ENCODE results near the gene B3GNT2. TPM values are rescaled to one million over a fixed set of nuclear protein-coding genes. Genes with fewer than 3 reads are reported as not detected.

The B3GNT2 gene
- total RNA-seq, 2 experiments from 2014 or later: 28.3 to 29.1 TPM

DNA sequence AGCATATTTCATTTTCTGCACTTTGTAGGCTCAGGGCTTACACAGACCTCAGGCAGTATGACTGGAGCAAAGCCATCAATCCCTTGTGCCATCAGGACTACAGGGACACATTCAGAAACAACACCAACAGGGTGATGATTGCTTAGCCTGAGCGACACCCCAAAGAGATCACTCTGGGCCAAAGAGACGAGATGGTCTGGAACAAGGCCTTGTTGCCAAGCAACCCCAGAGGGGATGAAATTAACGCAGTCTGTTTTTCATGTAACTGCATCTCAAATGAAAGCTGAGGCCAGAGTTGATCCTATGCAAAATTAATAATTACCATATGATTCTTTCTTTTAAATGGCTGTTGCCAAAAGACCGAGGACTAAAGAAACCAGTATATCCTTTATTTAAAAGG, 20.2 kb upstream of the B3GNT2 start:
- DNase-seq: no peak
- H3K27me3 Mint-ChIP-seq: peaks cover 1% of the 10 kb centered on the region
- CTCF ChIA-PET: no interaction called here
- H3K9me3 Mint-ChIP-seq: no peaks in the 10 kb centered on the region
- H3K4me3 Mint-ChIP-seq: no peak overlapping the region
- no peaks in the 10 kb centered on the region for H3K4me1 Mint-ChIP-seq
- POLR2A ChIA-PET: no interaction called here
- H3K27ac Mint-ChIP-seq: no peak overlapping the region
- H3K36me3 Mint-ChIP-seq (ENCODE audit: low read depth): no peaks in the 10 kb centered on the region

DNA sequence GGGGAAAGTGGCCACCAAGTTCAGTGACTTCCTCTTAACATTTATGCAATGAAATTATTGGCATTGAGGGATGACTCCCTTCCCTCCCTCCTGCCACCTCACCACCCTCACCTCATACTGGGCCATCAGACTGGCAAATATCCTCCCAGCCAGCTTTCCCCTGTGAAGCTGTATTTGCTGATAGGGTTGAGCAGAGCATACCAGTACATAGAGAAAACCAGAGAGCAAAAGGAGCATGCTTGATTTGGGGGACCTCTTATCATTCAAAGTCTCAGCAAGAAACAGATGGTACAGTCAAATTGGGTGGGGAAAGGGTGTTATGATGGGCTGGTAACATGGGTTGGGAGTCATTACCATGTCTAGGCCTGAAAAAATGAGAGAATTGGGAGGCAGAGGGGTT, 19.1 kb upstream of the B3GNT2 start:
- H3K27me3 Mint-ChIP-seq: peaks cover 1% of the 10 kb centered on the region
- ChIA-PET POLR2A (no interaction called here), CTCF (no interaction called here)
- H3K4me3 Mint-ChIP-seq: no peak overlapping the region
- H3K27ac Mint-ChIP-seq: no peak overlapping the region
- no peaks in the 10 kb centered on the region for H3K4me1 Mint-ChIP-seq
- no peaks in the 10 kb centered on the region for H3K36me3 Mint-ChIP-seq (ENCODE audit: low read depth)
- H3K9me3 Mint-ChIP-seq: no peaks in the 10 kb centered on the region
- DNase-seq: no peak

DNA sequence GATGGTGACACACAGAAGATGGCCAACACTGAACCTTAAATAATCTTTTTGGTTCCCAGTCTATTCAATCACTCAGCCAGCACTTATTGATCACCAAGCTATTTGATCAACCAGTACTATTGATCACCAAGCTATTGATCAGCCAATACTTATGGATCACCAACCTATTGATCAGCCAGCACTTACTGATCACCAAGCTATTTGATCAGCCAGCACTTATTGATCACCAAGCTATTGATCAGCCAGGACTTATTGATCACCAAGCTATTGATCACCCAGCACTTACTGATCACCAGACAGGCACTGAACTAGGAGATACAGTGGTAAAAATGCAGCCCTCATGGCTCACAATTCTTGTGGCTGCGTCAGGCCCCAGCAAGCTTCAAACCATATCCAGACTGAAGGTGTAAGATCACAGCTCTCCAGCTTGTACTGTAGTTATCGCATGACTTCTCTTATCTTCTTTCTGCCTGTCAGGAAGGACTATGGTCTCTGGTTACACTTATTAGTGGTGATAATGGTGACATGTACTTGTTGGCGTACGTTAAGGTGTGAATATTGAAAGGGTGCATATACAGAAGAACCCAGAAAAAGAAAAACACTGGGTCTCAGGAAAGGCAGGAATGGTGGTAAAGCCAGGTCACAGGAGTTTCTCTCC, 18.4 kb upstream of the B3GNT2 start:
- H3K4me3 Mint-ChIP-seq: no peak overlapping the region
- H3K4me1 Mint-ChIP-seq: no peaks in the 10 kb centered on the region
- ChIA-PET POLR2A (no interaction called here), CTCF (no interaction called here)
- DNase-seq: no peak
- peaks cover 1% of the 10 kb centered on the region for H3K27me3 Mint-ChIP-seq
- H3K36me3 Mint-ChIP-seq (ENCODE audit: low read depth): no peaks in the 10 kb centered on the region
- no peaks in the 10 kb centered on the region for H3K9me3 Mint-ChIP-seq
- H3K27ac Mint-ChIP-seq: no peak overlapping the region

DNA sequence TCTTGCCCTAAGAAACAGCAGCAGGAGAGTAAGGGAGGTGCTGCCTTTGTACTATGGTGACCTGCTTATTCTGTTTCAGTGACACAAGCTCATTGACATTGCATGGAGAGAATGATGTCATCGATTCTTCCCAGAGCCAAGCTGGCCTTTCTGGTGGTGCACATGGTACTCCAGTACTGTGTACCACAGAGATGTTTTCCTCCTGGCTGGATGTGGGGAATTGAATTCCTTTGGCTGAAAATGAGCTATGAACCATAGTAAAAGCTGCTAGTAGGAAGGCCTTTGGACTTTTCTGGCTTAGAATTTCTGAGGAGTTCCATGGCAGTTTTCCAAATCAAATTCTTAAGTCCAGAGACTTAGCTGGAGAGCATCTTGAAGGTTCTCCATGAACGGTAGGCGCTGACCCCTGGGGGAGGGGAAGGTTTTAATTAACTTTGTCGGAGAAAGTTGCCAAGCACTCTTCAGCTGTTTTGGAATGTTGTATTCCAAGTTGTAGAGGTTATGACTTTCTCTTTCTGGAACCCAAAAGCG, 17.1 kb upstream of the B3GNT2 start:
- no peak overlapping the region for H3K27ac Mint-ChIP-seq
- peaks cover 1% of the 10 kb centered on the region for H3K27me3 Mint-ChIP-seq
- H3K4me3 Mint-ChIP-seq: no peak overlapping the region
- POLR2A ChIA-PET: no interaction called here
- CTCF ChIA-PET: no interaction called here
- H3K4me1 Mint-ChIP-seq: no peaks in the 10 kb centered on the region
- H3K9me3 Mint-ChIP-seq: no peaks in the 10 kb centered on the region
- no peak for DNase-seq
- H3K36me3 Mint-ChIP-seq (ENCODE audit: low read depth): no peaks in the 10 kb centered on the region

GRCh38 chr2:62180975-62181374, 14.9 kb upstream of the B3GNT2 start:
- Mint-ChIP-seq H3K9me3 (no peaks in the 10 kb centered on the region), H3K4me1 (no peaks in the 10 kb centered on the region), H3K27me3 (peaks cover 1% of the 10 kb centered on the region), H3K36me3 (ENCODE audit: low read depth) (no peaks in the 10 kb centered on the region), H3K27ac (no peak overlapping the region), H3K4me3 (no peak overlapping the region)
- ChIA-PET CTCF (interaction anchor here (1.7 kb wide), 1 partner anchor 221 kb away, joined by 3 read pairs; no protein-coding TSS in a partner anchor), POLR2A (no interaction called here)
- no peak for DNase-seq

DNA sequence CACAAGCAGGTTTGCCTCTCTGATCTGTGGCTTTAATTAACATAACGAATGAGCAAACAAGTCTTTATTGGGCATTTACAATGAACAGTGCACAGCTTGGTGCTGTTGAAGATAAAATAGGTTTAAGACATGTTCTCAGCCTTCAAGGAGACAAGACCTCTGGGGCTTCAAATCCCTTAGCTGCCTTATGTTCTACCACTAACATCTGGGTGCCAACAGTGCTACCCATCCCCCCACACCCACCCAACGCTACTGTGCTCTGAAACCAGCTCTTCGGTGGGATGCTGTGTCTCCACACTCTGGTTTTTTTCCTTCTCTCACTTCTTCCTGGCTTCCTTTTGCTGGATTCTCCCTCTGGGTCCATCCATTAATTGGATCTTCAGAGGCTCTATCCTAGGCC, 14.1 kb upstream of the B3GNT2 start:
- POLR2A ChIA-PET: no interaction called here
- H3K4me1 Mint-ChIP-seq: no peaks in the 10 kb centered on the region
- no peaks in the 10 kb centered on the region for H3K36me3 Mint-ChIP-seq (ENCODE audit: low read depth)
- CTCF ChIA-PET: interaction anchor here (1.7 kb wide), 1 partner anchor 221 kb away, joined by 3 read pairs; no protein-coding TSS in a partner anchor
- no peak for DNase-seq
- H3K9me3 Mint-ChIP-seq: no peaks in the 10 kb centered on the region
- no peak overlapping the region for H3K4me3 Mint-ChIP-seq
- peaks cover 1% of the 10 kb centered on the region for H3K27me3 Mint-ChIP-seq
- no peak overlapping the region for H3K27ac Mint-ChIP-seq

DNA sequence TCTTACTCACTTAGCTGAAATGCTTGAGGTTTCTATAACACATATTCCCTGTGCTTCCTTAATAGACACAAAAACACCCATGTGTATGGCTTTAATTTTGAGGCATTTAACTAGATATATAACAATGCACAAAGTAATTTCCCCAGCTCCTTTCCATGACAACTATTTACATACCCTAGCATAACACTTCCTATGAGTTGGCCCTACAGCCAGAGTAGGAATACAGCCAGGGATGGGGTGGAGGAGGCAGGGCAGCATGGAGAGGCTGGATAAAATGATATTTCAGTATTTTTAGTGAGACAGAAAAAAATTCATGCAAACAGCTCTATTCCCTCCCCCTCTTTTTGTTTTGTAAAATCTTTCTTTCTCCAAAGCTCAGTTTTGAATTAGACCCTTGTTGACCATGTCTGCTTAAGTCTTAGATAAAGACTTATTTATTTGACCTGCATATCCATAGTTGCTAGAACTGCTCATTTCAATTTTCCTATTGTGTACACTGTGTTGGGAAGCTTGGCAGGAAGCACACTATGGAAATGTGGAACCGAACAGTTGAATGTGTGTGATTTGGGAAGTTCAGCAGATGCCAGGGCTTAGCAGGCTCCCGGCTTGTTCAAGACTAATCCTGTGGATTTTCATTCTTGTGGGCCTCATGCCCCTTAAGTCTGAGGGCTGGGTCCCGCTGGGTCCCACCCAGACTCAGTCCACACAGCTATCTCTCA, 11.2 kb upstream of the B3GNT2 start:
- H3K9me3 Mint-ChIP-seq: no peaks in the 10 kb centered on the region
- H3K4me3 Mint-ChIP-seq: no peak overlapping the region
- POLR2A ChIA-PET: interaction anchor here (1.1 kb wide), 2 partner anchors 11 to 155 kb away, joined by 3 to 5 read pairs; partner anchors contain the start of gene B3GNT2
- H3K27ac Mint-ChIP-seq: no peak overlapping the region
- peaks cover 5% of the 10 kb centered on the region for H3K27me3 Mint-ChIP-seq
- no peak for DNase-seq
- no peaks in the 10 kb centered on the region for H3K36me3 Mint-ChIP-seq (ENCODE audit: low read depth)
- CTCF ChIA-PET: no interaction called here
- no peaks in the 10 kb centered on the region for H3K4me1 Mint-ChIP-seq

DNA sequence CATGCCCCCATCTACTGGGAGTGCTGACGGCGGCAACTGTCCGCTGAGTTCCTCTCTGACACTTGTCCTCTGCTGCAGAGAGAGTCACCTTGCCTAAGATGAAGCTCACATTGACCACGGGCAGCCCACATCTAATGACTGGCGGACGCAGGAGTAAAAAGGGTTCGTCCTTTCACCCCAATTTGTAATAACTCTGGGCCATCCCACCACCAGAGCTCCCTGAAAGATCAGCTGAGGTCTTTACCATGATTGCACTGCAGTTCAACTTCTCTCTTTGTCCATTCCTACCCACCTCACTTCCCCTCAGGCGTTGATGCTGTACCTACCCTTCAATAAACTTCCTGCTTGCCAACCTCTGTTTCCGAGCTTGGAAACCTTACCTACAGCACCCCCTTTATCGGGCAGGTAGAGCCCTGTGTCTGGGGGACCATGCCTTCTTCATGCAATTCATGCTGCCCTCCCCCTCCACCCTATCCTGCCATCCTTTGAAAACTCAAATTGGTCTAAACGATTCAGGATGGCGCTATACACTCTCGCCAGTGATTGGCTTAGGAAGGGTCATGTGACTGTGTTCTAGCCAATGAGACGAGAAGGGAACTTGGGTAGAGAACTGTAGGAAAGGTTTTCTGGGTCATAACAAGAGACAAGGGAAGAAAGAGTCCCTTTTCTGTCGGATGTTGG, 10.3 kb upstream of the B3GNT2 start:
- CTCF ChIA-PET: no interaction called here
- no peak overlapping the region for H3K27ac Mint-ChIP-seq

DNA sequence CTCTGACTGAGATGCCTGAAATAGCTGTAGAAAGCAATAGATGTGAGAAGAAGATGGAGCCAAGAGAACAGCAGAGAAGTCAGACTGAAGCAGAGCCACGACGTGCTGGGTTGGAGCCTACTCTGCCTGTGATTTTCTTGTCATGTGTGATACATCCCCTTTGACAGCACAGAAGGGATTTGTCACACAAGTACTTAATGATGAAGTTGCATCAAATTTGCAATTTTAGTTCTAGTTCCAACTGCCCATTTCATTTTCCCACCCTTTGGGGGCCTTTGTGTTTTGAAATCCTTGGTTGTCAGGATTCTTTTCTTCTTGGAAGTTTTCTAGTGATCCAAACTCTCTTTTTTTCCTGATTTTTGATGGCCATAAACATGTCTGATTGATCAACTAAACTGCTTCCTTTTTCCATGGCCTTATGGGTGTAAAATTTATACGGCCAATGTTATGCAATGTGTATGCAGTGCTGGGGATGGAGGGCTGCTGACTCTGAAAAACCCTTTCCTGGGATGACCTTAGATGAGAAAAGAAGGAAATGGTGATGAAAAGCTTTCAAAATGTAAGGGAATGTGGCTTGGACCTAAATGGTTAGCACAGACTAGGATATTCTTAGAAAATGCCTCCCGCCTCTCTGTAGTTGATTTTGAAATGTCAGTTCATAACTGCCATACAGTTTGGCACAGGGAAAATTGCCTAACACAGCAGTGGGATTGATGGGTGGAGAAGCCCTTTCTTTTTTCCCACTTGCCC, 9.6 kb upstream of the B3GNT2 start:
- Mint-ChIP-seq H3K36me3 (ENCODE audit: low read depth) (no peaks in the 10 kb centered on the region), H3K27ac (no peak overlapping the region), H3K27me3 (peaks cover 7% of the 10 kb centered on the region), H3K4me3 (no peak overlapping the region), H3K9me3 (no peaks in the 10 kb centered on the region), H3K4me1 (no peaks in the 10 kb centered on the region)
- DNase-seq: no peak
- CTCF ChIA-PET: no interaction called here
- POLR2A ChIA-PET: no interaction called here

More for the DNA sequence above, 10.3 kb upstream of the B3GNT2 start:
- no peaks in the 10 kb centered on the region for H3K9me3 Mint-ChIP-seq
- H3K4me1 Mint-ChIP-seq: no peaks in the 10 kb centered on the region
- DNase-seq: no peak
- peaks cover 3% of the 10 kb centered on the region for H3K27me3 Mint-ChIP-seq
- H3K36me3 Mint-ChIP-seq (ENCODE audit: low read depth): no peaks in the 10 kb centered on the region
- POLR2A ChIA-PET: interaction anchor here (1.1 kb wide), 2 partner anchors 10 to 154 kb away, joined by 3 to 5 read pairs; partner anchors contain the start of gene B3GNT2
- H3K4me3 Mint-ChIP-seq: no peak overlapping the region

DNA sequence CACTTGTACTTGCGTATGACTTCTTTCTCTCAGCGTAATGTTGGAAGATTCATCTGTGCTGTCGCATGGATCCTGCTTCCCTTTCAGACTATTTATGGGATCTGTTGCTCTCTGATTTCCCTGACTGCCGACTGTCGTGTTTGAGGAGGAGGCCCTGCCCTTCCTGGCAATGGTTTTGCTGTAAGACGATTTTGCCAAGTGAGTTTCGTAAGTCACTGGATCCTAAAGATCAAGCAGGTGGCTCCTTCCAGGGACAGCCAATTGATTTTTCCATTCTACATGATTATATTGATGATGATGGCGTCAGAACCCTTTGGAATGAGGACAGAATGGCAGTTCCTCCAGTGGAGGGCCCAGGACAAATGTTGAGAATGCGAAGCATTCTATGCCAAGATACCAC, 8.7 kb upstream of the B3GNT2 start:
- DNase-seq: no peak
- H3K4me1 Mint-ChIP-seq: no peaks in the 10 kb centered on the region
- no peaks in the 10 kb centered on the region for H3K9me3 Mint-ChIP-seq
- no peaks in the 10 kb centered on the region for H3K36me3 Mint-ChIP-seq (ENCODE audit: low read depth)
- peaks cover 7% of the 10 kb centered on the region for H3K27me3 Mint-ChIP-seq
- POLR2A ChIA-PET: no interaction called here
- CTCF ChIA-PET: no interaction called here
- H3K27ac Mint-ChIP-seq: no peak overlapping the region
- H3K4me3 Mint-ChIP-seq: no peak overlapping the region

- ChIA-PET POLR2A (no interaction called here), CTCF (no interaction called here)
- no peak for DNase-seq
- Mint-ChIP-seq H3K4me3 (no peak overlapping the region), H3K27me3 (peaks cover 9% of the 10 kb centered on the region), H3K27ac (no peak overlapping the region), H3K36me3 (ENCODE audit: low read depth) (no peaks in the 10 kb centered on the region), H3K9me3 (no peaks in the 10 kb centered on the region), H3K4me1 (peaks cover 3% of the 10 kb centered on the region)
Measured at GRCh38 chr2:62188416-62188815, 7.5 kb upstream of the B3GNT2 start.

DNA sequence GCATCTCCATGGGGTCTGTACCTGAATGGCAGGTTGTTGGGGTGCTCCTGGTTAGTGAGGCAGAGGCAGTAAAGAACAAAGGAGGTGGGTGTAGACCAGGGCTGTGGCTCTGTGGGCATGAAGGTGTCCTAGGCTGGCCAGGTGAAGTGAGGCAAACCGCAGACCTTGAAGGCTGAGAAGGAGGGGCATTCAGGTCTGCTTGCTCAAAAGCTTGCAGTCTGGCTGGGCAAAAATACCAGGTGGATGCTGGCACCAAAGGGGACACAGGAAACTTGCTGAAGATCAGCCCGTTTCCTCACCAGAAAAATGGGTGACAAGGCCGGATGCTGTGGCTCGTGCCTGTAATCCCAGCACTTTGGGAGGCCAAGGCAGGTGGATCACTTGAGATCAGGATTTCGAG, 6.7 kb upstream of the B3GNT2 start:
- Mint-ChIP-seq H3K36me3 (ENCODE audit: low read depth) (no peaks in the 10 kb centered on the region), H3K4me1 (peaks cover 3% of the 10 kb centered on the region), H3K27me3 (peaks cover 9% of the 10 kb centered on the region), H3K9me3 (no peaks in the 10 kb centered on the region), H3K4me3 (no peak overlapping the region), H3K27ac (no peak overlapping the region)
- DNase-seq: no peak
- CTCF ChIA-PET: no interaction called here
- POLR2A ChIA-PET: no interaction called here

- ChIA-PET POLR2A (no interaction called here), CTCF (no interaction called here)
- Mint-ChIP-seq H3K27me3 (peaks cover 9% of the 10 kb centered on the region), H3K27ac (no peak overlapping the region), H3K9me3 (no peaks in the 10 kb centered on the region), H3K4me3 (no peak overlapping the region), H3K4me1 (peaks cover 3% of the 10 kb centered on the region), H3K36me3 (ENCODE audit: low read depth) (peaks cover 4% of the 10 kb centered on the region)
- DNase-seq: no peak
Measured at GRCh38 chr2:62192811-62193210, 3.1 kb upstream of the B3GNT2 start.

Measured in activated CD4-positive, alpha-beta memory T cell treated with anti-CD3 and anti-CD28 coated beads, Interleukin-2, amount 10 ng/mL, durations not matched to agents 7 days and 5 days (primary cell).